Smooth muscle cell (in vitro differentiated cells): Measurements from ENCODE around the gene SPINT1. TPM values are rescaled to one million over a fixed set of nuclear protein-coding genes. Genes with fewer than 3 reads are reported as not detected.

ENCODE experiments used
- DNase-seq: peaks from one replicate; lab custom pipeline; 2025; ENCODE audit not compliant: unreplicated experiment; lab: John Stamatoyannopoulos, UW
- H2AFZ ChIP-seq: fragments of 200-600 bp; sonication (generic); 2 replicates; pipeline ENCODE4 v1.6.0; 2016; ENCODE audit warnings: antibody characterized with exemption, low read depth, mild to moderate bottlenecking
- H3F3A ChIP-seq: fragments of 200-600 bp; sonication (generic); 2 replicates; pipeline ENCODE4 v1.6.0; 2017; ENCODE audit warnings: antibody characterized with exemption, low read depth
- H3K27ac ChIP-seq: fragments of 200-600 bp; sonication (generic); 2 replicates; pipeline ENCODE4 v1.5.1; 2016; ENCODE audit warnings: low read depth, mild to moderate bottlenecking
- H3K27me3 ChIP-seq: fragments of 200-600 bp; sonication (generic); 2 replicates; pipeline ENCODE4 v1.6.1; 2016; ENCODE audit warnings: low read depth, mild to moderate bottlenecking
- H3K36me3 ChIP-seq: fragments of 200-600 bp; sonication (generic); 2 replicates; pipeline ENCODE4 v1.5.1; 2016; ENCODE audit warnings: low read depth
- H3K4me1 ChIP-seq: fragments of 200-600 bp; sonication (generic); 2 replicates; pipeline ENCODE4 v1.5.1; 2016; ENCODE audit warnings: low read depth
- H3K4me2 ChIP-seq: fragments of 200-600 bp; sonication (generic); 2 replicates; pipeline ENCODE4 v1.6.0; 2016; ENCODE audit warnings: mild to moderate bottlenecking
- H3K4me3 ChIP-seq: fragments of 200-600 bp; sonication (generic); 2 replicates; pipeline ENCODE4 v1.5.1; 2016; ENCODE audit warnings: mild to moderate bottlenecking
- H3K79me2 ChIP-seq: fragments of 200-600 bp; sonication (generic); 2 replicates; pipeline ENCODE4 v1.6.0; 2016; ENCODE audit warnings: low read depth, mild to moderate bottlenecking
- H3K9ac ChIP-seq: fragments of 200-600 bp; sonication (generic); 2 replicates; pipeline ENCODE4 v1.6.0; 2016; ENCODE audit warnings: low read depth
- H3K9me3 ChIP-seq: fragments of 200-600 bp; sonication (generic); replicated peaks from 2 replicates; pipeline ENCODE4 v1.5.1; 2016; ENCODE audit warnings: low read depth
- H4K20me1 ChIP-seq: fragments of 200-600 bp; sonication (generic); 2 replicates; pipeline ENCODE4 v1.6.0; 2016; ENCODE audit warnings: low read depth
- CTCF ChIP-seq: fragments of 200-600 bp; sonication (generic); IDR thresholded peaks from 2 replicates; pipeline ENCODE4 v1.5.1; 2017; ENCODE audit warnings: borderline replicate concordance, mild to moderate bottlenecking, antibody characterized with exemption; ENCODE audit not compliant: insufficient read depth, poor library complexity, severe bottlenecking
- WGBS: methylation state at CpG from one replicate; pipeline ENCODE4 v1.1.7; 2016; ENCODE audit warnings: low lambda C conversion rate; 5-methylcytosine and 5-hydroxymethylcytosine counted together
- polyA plus RNA-seq: library from polyadenylated mRNA; unstranded; fragments of >200 nt; fragmentation: Nextera tagmentation; extraction: Ambion mirVana; gene quantifications from 2 replicates; pipeline ENCODE4 v1.2.1, GENCODE V29; 2016
- total RNA-seq: library from RNA; depleted of rRNA; stranded (reverse); fragments of >200 nt; gene quantifications from 2 replicates; pipeline ENCODE4 v1.2.3, GENCODE V29; 2014

SPINT1 gene
- total and polyA plus RNA-seq, 2 experiments from 2014 or later: 50.2 to 76.5 TPM

GRCh38 chr15:40845511-40846284, 1.9 kb downstream of the SPINT1 start:
- Histone ChIP-seq H3F3A (no peaks in the 10 kb centered on the region), H3K4me2 (peak overlapping the region; percentile 95), H3K79me2 (peaks cover 4% of the 10 kb centered on the region), H3K36me3 (no peaks in the 10 kb centered on the region), H3K9ac (peak overlapping the region; percentile 60), H2AFZ (no peak overlapping the region), H4K20me1 (peaks cover 11% of the 10 kb centered on the region), H3K27ac (peak overlapping the region; percentile 88), H3K4me1 (peaks cover 12% of the 10 kb centered on the region), H3K4me3 (peak overlapping the region; percentile 79), H3K27me3 (no peaks in the 10 kb centered on the region), H3K9me3 (no peaks in the 10 kb centered on the region)
- no peak for DNase-seq
- 59% methylated on average over 8 of the region's 8 CpGs for WGBS
- TF ChIP-seq CTCF: no peak

- Histone ChIP-seq H3K27ac (peak overlapping the region; percentile 88), H3K4me1 (peaks cover 12% of the 10 kb centered on the region), H2AFZ (no peak overlapping the region), H3F3A (no peaks in the 10 kb centered on the region), H4K20me1 (peaks cover 11% of the 10 kb centered on the region), H3K4me3 (peak overlapping the region; percentile 79), H3K4me2 (peak overlapping the region; percentile 95), H3K9ac (no peak overlapping the region), H3K9me3 (no peaks in the 10 kb centered on the region), H3K36me3 (no peaks in the 10 kb centered on the region), H3K79me2 (peaks cover 4% of the 10 kb centered on the region), H3K27me3 (no peaks in the 10 kb centered on the region)
- no peak for DNase-seq
- no peak for TF ChIP-seq CTCF
Measured at GRCh38 chr15:40846841-40847222, 3.0 kb downstream of the SPINT1 start.

GRCh38 chr15:40847223-40847961, 3.5 kb downstream of the SPINT1 start:
- peak overlapping the region; percentile 88 for H3K27ac ChIP-seq
- H3K9me3 ChIP-seq: no peaks in the 10 kb centered on the region
- TF ChIP-seq CTCF: no peak
- peaks cover 12% of the 10 kb centered on the region for H3K4me1 ChIP-seq
- peaks cover 11% of the 10 kb centered on the region for H4K20me1 ChIP-seq
- 57% methylated on average over 7 of the region's 7 CpGs for WGBS
- no peaks in the 10 kb centered on the region for H3K36me3 ChIP-seq
- H2AFZ ChIP-seq: no peak overlapping the region
- peak overlapping the region; percentile 30 for H3K4me3 ChIP-seq
- H3F3A ChIP-seq: no peaks in the 10 kb centered on the region
- peak overlapping the region; percentile 95 for H3K4me2 ChIP-seq
- no peaks in the 10 kb centered on the region for H3K27me3 ChIP-seq
- peaks cover 4% of the 10 kb centered on the region for H3K79me2 ChIP-seq
- no peak for DNase-seq
- H3K9ac ChIP-seq: no peak overlapping the region
